KBM-7 (cell line): ENCODE data around the gene KCNMB4.

ENCODE experiments used
- DNase-seq: peaks from one replicate; pipeline ENCODE4 v3.0.0-alpha.2; 2015
- in situ Hi-C: fragments of 300-500 bp; cut with MboI; formaldehyde crosslinking; loops from 2 replicates; pipeline ENCODE4 v1.14.3; 2020; ENCODE audit warnings: low sequenced_read_pairs, low pct_unique_long_range_greater_than_20kb, mixed read lengths

The KCNMB4 gene

DNA sequence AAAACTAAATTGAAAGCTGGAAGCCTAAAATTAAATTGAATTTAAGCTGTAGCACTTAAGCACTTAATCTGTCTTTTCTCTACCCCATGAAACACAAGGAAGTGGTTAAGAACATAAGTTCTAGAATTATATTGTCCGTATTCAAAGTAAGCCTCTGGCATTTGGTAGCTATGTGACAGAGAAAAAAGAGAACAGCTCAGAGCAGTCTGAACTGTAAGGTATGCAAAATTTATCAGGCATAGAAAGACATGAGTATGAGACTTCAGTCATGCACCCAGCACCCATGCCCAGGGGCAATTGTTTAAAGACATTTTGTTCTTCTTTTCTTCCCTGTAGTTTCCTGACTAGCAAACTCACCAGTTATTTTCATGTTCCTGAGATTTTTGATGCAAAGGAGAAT, 116.7 kb downstream of the KCNMB4 start:
- in situ Hi-C loops, result no loop called here
- no peak for DNase-seq
